NCI-H128 (cell line): Measurements from ENCODE around the gene CEACAM18.
"Not testable (repeated sequence)": the region's sequence is repeated elsewhere in the genome, so short reads cannot be mapped to it uniquely, and the experiment has no call there.

Experiments used
- DNase-seq: peaks from one replicate; lab custom pipeline; 2025; ENCODE audit not compliant: unreplicated experiment; lab: John Stamatoyannopoulos, UW

Gene CEACAM18

DNA sequence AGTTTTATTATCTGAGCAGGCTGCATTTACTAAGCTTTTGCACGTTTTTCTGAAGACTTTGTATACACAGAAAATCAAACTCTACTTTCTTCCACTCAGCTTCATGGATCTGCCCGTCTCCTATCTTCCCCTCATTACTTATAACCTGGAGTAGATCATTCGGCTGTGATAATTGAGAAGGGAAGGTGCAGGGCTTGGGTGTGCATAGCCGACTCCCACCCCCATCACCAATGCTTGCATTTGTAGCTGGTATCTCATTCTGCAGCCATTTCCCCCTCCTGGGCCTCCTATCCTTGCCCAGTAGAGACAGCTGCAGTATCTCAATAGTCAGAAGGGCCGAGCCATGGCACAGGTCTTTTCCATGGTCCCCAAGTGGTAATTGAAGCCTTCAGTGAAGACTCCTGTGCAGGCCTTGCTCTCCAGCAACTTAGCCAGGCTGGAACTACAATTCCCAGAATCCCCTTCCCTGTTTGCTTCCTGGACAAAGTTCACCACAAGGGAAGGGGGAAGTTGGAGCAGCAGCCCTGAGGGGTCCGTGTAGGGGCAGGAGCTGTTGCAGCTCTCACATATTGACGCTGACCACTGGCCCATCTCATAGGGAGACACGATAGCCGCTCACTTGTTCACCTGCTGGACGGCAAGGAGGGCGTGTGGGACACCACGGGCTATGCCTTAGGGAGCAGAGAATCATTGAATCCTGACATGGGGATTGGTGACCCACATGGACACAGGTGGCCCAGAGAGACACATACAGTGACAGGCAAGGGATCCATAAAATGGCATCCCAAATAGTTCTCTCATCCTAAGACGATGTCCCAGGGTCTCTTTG is 18.0 kb upstream of the CEACAM18 start:
- no peak for DNase-seq

DNA sequence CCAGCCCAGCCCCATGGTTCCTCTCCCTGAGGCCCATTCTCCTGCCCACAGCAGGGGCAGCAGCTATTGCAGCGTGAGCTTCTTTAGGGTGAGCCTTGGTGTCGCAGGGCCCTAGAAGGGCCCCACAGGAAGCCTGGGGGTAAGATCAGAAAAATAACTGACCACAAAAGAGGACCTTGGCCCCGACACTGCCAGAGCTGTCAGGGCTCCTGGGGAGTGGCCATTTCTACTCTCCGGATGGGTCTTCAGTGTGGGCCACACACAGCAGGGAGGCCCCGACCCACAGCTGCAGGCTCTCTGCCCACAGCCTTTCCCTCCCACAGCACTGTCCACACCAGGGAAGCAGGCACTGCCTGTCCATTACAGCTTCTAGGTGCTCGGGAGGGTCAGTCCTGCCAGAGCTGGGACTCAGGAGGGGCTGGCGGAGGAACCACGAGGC is 16.6 kb upstream of the CEACAM18 start:
- DNase-seq = no peak

DNA sequence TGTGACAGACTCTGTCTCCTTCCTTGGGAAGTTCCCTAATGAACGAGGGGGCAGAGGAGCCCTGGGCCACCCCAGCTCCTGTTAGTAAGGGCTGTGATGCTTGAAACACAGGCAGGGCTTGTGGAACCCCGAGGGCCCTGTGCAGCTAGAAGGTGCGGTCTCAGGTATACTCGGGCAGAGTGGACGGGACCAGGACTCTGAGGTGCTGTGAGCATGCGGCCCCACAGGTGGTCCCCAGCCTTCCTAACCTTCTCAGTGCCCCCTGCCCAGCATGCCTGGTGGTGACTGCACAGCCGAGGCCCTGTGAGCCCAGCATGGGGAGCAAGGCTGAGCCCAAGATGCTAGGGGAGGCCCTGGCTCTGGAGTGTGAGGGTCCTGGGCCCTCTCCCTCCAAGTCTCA is 16.1 kb upstream of the CEACAM18 start:
- DNase-seq = no peak

DNA sequence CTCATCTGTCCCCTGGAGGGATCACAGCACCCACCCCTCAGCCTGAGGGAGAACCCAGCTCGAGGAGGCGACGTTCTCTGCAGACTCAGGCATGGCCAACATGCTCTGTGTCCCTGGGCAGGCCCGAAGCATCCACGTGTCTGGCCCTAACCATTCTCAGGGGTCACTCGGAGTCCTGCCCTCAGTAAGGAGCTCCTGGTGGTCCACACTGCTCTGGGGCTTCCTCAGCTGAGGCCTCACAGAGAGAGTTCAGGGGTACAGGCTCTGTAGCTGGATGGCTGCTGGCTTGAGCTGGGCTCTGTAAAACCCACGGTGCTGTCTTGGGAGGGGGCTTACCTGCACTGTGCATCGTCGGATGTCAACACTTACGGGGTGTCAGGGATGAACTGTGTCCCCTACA is 15.7 kb upstream of the CEACAM18 start:
- DNase-seq = no peak

DNA sequence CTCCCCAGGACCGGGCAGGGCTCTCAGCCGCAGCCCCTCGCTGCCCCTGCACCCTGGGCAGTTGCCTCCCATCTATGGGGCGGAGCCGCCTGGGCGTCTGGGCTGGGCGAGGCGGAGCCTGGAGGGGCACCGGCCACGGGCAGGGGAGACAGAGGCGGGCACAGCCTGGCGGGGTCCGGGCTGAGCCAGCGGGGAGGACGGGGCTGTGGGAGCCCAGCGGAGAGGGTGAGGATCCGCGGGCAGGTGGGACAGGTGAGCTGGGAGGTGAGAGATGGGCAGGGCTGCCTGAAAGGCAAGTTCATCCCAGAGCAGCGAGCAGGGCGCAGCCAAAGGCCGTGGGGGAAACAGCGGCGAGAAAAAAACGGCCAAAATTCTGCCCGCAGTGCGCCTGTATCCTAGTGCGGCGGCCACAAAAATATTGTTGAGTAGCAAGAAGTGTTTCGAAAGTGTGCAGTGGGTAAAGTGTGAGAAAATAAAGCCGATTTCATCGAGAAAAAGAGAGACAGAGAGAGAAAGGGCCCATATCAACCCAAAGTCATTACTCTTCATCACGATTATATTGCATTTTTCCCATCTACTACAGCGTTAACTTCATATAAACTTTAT is 14.3 kb upstream of the CEACAM18 start:
- DNase-seq = not testable (repeated sequence)

DNA sequence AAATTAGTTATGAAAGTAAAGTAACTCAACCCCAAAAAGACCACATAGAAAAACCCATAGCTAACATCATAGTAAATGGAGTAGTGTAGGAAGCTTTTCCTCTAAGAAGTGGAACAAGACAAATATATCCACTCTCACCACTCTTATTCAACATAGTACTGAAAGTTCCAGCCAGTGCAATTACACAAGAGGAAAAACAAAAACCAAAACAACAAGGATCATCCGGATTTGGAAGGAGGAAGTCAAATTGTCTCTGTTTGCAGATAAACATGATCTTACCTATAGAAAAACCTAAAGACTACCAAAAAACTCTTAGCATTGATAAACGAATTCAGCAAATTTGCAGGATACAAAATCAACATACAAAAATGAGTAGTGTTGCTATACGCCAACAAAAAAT is 11.6 kb upstream of the CEACAM18 start:
- no peak for DNase-seq

DNA sequence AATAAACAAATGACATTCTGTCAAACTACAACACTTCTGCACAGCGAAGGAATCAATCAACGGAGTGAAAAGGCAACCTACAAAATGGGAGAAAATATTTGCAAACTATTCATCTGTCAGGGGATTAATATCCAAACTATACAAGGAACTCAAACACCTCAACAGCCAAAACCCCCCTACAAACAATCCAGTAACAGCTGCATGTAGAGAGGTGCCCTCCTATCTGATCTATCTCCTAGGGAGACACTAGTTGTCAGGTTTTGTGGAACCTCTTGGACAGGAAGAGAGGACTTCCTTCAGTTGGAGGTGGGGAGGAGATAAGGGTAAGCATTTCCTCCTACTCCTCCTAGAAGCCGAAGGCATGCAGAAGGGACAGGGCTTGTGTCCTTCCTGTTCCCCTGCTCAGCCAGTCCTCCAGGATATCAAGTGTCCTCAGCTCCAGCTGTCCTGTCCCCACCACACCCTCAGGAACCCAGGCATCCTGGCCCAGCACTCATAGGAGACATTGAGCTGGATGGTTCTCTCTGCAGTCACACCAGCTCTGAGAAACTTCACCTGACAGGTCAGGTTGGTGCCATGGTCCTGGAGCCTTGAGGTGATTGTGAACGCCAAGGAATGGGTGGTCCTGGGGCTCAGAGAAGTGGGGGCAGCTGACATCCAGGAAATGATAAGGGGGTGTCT is 10.3 kb upstream of the CEACAM18 start:
- no peak for DNase-seq

DNA sequence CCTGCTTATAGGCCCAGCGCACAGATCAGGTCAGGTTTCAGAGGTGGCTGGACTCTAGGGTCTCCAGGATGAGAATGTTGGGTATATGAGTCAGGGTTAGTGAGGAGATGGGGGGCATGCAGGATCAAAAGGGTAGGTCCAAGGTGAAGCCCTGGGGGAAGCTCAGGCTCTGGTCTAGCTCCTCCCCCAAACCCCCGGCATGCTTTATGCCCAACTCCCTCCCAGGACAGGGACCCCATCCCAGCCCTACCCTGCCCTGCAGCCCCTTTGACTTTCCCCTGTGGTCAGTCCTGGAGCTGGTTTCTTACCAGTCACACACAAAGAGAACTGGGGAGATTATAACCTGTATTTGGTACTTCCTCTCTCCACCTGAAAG is 9.8 kb upstream of the CEACAM18 start:
- no peak for DNase-seq

DNA sequence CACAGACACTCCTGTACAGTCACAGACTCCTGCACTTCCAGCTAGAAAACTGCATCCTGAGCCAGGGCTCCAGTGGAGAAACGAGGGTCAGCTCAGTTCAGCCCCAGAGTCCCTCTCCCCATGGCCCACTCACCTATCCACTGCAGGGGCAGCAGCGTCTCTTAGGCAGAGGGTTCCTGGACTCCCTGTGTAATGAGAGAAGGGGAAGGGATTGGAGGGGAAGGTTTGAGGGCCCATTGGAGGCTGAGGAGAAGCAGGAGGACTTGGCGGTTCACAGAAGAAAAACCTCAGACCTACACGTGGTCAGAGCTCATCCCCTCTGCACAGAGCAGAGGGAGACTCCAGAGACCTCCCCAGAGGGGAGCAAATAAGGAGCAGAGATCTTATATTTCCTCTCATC is 9.2 kb upstream of the CEACAM18 start:
- no peak for DNase-seq

DNA sequence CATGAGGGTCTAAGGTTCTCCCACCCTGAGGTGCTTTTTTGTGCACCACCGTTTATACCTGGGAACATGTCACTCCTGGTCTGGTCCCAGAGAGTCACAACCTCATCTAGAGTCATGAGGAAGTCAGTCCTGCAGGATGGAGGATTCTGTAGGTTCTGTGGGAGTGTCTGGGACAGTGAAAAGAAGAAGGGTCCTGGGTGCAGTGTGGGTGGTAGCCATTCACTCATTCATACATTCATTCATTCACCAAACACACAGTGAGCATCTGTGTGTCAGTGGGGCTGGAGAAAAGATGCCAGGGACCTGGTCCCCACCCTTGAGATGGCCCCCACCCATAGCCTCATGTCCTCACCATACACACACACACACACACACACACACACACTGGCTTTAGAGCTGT is 8.7 kb upstream of the CEACAM18 start:
- DNase-seq = no peak

DNA sequence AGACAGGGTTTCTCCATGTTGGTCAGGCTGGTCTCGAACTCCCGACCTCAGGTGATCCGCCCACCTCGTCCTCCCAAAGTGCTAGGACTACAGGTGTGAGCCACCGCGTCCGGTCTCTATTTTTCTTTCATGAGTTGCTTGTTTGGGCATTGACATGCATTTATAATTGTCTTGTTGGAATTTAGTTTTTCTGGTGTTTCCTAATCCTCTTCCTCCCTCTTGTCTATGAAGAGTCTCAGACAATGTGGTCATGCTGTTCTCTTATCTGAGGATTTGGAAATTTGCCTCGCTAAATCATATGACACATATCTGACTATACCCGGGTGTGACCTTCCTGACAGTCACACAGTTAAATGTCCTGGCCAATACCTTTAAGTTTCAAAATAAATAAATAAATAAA is 7.4 kb upstream of the CEACAM18 start:
- no peak for DNase-seq

DNA sequence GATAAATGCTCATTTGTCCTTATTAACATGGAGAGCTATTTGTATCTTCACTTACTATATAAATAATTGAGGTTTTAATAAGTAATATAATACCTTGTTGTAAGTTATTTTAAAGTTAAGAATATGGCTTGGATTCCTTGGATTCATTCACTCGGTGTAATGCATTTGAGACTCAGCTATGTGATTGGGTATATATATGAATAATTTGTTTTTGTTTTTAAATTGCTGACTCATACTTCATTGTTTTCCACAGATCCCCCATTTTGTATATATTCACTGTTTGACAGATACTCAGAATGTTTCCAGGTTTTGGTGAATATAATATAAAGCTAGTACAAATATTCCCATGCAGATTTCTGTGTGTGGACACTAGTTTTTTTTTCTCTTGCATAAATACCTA is 6.8 kb upstream of the CEACAM18 start:
- no peak for DNase-seq

DNA sequence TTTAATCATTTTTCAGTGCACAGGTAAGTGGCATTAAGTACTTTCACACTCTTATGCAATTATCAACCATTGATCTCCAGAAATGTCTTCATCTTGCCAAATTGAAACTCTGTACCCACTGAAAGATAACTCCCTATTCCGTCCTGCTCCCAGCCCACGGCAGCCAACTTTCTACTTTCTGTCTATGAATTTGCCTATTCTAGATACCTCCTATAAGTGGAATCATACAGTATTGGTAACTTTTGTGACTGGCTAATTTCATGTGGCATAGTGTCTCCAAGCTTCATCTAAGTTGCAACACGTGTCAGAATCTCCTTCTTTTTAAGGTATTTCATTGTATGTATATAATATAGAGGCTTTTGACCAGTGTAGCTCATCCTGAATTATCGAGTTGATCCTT is 5.7 kb upstream of the CEACAM18 start:
- no peak for DNase-seq

DNA sequence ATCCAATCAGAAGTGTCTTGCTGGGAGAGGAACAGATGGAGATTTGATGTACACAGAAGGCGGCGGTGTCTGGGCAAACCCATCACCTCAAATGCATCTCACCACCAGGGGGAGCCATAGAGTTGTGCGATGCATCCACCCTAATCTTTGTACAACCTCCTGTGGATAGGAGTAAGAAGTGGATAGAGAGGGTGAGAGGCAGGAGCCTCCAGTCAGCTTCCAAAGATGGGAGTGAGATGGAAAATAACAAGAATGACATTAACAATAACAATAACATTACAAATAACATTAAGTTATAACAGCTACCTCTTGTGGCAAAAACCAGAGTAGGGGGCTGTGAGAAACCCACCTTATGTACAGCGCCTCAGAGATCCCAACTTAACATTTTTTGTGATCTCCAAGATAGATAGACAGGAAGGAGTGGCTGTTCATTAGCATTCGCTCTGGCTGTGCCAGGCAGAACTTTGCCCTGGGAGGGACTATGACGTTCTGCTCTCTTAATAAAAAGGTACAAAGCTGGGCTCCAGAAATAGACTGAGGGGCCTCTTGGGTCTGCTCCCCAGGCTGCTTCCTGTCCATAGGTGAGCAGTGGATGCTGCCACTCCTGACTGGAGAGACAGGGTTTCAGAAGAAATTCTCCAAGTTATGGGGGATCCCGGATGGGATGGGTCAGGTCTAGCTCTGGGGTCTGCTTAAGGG is 5.2 kb upstream of the CEACAM18 start:
- no peak for DNase-seq

DNA sequence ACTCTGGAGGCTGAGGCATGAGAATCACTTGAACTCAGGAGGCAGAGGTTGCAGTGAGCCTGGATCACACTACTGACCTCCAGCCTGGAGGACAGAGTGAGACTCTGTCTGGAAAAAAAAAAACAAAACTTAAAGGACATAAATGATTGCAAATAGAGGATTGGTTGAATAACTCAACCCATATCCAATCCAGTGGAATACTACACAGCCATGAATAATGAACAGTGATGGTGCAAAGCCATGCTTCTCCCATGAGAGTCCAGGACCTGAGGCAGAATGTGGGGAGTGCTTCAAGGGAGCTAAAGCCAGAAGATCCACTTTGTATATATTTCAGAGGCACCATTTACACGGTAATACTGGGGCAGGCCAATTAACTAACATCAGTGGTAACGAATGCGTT is 2.2 kb upstream of the CEACAM18 start:
- DNase-seq = no peak

DNA sequence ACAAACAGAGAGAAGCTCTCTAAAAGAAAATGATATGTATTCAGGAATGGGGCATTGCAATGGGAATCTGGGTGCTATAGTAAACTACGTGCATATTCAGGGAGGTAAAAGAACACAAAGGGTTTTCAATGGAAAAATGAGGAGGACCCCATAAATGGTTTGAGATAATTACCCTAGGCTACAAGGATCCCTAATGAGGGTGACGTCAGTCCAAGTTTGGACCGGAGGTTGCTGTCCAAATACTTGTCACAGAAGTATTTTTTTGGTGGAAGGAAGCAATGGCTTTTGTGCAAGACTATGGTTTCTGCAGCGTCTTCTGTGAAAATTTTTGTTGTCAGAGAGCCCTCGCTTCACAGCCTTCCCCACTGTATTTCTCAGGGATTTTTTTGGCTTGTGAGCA is 995 bp upstream of the CEACAM18 start:
- DNase-seq = no peak

DNA sequence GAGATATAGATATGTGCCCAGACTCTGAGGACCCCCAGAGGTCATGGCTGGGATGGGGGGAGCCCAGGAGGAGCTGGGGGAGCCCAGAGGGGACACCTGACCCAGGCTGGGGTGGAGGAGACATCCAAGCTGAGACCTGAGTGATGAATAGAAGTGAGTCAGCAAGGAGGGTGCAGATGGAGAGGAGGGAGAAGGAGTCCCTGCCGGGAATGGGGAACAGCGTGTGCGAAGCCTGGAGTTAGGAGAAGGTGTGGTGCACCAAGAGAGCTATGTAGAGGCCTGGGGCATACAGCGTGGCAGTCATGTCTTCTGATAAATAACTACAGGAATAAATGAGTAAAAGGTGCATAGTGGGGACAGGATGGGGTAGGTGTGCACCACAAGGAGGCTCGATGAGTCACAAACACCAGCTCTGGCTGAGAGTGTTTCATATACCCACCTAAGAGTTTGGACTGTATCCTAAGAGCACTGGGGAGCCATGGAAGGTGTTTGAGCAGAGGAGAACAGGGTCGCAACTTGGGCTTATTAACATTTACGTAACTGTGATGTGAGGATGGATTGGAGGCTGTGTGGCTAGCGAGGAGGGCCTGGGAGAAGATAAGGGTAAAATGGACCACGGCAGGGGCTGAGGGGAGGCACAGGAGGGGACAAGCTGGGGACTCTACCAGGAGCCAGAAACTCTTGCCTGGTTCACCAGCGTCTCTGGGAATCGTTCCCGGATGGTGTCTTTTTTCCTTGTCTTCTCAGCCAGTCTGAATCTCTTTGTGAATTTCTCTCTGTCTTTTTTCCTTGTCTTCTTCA is 1.4 kb downstream of the CEACAM18 start:
- DNase-seq = no peak

DNA sequence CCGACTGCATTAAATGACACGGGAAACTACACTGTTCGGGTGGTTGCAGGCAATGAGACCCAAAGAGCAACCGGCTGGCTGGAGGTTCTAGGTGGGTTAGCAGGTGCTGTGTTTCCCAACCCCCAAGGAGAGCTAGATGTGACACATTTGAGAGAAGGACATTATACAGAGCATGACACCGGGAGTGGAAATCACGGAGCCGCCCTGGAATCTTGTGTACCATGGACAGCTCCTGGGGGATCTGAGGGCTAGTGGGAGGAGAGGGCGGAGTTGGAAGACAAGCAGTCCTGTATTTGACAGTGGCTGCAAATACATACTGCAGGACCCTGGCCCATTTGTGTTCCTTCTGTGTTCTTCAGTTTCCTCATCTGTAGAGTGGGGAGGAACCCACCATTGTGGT is 2.3 kb downstream of the CEACAM18 start:
- no peak for DNase-seq

DNA sequence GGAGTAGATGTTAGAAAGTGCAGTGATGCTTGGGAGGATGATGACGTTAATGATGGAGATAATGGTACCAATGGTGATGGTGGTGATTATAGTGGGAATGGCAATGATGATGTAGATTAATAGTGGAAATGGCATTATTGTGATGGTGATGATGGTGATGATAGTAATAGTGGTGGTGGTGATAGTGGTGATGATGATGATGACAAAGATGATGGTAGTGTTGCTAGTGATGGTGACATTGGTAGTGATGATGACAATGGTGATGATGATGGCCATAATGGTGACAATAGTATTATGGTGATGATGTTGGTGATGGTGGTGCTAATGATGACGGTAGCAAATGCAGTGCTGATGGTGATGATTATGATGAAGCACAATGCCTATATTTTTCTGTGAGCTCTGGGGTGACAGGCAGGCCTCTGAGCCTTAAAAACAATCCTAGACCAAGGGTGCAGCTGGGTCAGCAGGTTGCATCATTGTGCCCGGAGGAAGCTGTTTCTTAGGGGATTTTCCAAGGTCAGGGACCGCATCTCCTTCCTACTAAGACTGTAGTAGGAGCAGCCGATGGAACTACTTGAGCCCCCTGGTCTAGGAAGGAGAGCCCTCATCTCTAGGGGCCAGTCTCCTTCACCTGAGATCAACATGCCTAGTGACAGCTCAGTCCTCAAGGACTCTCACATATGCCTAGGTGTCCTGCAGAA is 7.8 kb downstream of the CEACAM18 start:
- no peak for DNase-seq

DNA sequence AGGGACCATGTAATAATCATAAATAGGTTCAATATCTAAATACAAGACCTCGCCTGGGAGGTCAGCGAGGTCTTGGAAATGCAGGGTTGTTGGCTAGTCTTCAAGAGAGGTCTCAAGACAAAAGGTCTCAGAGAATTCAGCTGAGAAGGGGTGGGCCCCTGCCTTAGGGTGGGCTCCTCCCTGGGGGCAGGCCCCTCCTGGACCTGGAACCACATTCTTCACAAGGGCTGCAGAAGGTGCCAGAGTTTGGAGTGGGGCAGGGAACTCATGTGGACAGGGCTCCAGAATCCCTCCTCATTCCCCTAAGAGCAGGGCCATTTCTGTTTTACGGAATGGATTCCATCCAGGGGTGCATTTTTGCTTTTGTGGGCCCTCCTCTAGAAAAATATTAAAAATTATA is 10.2 kb downstream of the CEACAM18 start:
- DNase-seq = no peak
